UCSD-AML1 (cell line): ENCODE results near the gene ISCA1.

Experiments
- DNase-seq: peaks from one replicate; lab custom pipeline; 2025; ENCODE audit not compliant: unreplicated experiment; lab: John Stamatoyannopoulos, UW

The ISCA1 gene

DNA sequence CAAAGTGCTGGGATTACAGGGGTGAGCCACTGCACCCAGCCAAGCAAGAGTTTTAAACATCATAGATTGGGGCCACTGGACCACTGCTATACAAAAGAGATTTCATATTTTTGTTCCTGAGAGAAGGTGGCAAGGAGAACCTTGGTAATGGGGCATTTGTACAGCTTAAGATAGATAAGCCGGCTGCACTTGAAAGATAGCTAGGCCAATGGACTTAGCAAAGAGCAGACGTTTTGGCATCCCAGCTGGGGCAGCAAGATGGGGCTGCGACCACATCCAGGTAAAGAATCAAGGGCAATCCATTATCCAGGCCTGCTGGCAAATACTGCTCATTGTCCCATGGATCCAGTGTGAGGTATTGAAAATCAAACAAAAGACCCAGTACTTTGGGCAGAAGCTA, 3.9 kb upstream of the ISCA1 start:
- DNase-seq, result no peak

DNA sequence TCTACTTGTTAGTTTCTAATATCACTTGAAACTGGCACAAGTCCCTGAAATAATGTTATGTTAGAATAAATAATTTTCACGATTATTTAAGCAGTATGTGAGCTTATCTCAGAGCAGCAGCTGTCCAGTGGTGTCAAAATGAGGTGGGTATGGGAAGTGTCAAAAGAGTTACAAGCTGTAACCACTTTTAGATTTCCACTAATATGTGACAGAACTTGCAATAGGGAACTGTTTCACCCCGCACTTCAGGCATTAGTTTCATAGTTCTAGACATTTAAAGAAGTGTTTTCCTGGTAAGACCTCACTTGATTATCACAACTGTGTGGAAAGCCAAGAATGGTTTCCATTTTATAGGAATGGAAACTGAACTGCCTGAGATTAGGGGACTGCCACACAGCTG, 2.9 kb upstream of the ISCA1 start:
- DNase-seq, result peak; percentile 39

GRCh38 chr9:86282979-86283535, 719 bp upstream of the ISCA1 start:
- DNase-seq, result no peak

DNA sequence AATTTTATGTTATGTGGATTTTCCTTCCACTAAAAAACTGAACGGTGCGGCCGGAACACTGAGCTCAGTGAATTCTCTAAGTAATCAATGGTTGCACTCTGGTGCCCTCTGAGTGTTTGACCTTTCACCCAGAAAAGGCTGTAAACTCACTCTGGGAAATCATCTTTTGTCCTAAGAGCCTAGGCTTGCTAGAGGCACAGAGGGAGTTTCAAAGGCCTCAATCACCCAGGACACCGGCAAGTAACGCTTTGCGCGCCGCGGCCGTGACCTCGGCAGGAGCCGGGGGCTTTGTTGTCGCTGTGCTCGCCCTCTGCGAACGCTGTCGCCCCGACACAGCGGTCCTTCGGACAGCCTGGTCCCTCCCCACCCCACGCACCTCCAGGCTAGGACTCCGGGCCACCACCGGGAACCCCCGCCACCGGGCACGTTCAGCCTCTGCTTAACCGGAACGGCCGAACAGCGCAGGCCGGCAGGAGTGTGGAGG, 703 bp downstream of the ISCA1 start:
- DNase-seq, result no peak

DNA sequence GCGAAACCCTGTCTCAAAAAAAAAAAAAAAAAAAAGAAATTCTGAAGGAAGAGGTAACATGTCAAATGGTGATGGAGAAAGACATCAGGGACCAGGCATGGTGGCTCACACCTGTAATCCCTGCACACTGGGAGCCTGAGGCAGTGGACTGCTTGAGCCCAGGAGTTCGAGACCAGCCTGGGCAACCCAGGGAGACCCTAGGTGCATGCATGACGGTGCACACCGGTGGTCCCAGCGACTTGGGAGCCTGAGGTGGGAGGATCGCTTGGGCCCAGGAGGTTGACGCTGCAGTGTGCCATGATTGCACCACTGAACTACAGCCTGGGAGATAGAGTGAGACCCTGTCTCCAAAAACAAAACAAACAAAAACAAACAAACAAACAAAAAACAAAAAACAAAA, 1.8 kb downstream of the ISCA1 start:
- no peak for DNase-seq

DNA sequence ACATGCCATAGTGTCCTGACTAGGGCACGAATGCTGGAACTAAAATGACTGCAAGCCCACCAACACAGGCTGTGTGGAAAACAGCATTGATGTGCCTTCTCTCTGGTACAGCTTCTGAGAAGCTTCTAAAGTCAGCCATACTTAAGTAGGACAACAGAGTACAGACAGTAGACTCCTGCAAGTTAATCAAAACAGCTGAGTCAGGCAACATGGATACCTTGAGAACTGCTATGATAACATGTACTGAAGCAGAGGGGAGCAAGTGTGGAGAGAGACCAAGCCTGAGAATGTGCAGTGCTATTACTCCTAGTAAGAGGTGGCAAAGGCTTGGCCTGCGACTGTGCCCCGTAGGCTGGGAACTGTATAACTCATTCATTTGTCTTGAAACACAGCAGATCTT, 2.5 kb downstream of the ISCA1 start:
- DNase-seq, result no peak

- no peak for DNase-seq
Observed at GRCh38 chr9:86277072-86277471, 5.3 kb downstream of the ISCA1 start.

- DNase-seq, result no peak
Observed at GRCh38 chr9:86275962-86276361, 6.4 kb downstream of the ISCA1 start.

GRCh38 chr9:86274821-86275643, 7.3 kb downstream of the ISCA1 start:
- DNase-seq, result no peak

DNA sequence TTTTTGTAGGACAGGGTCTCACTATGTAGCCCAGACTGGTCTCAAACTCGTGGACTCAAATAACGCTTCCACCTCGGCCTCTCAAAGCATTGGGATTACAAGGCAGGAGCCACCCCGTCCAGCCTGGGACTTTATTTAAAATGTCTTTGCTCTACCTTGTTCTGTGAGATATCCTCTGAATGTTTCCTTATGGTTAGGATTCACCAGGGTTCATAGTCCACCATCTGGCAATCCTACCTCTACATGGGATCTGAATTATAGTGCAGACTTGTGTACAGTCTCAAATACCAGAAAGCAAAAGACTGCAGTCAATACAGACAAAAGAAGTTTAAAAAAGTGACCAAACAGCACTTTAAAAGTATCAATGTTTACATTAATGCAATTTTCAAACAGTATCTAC, 10.1 kb downstream of the ISCA1 start:
- no peak for DNase-seq

DNA sequence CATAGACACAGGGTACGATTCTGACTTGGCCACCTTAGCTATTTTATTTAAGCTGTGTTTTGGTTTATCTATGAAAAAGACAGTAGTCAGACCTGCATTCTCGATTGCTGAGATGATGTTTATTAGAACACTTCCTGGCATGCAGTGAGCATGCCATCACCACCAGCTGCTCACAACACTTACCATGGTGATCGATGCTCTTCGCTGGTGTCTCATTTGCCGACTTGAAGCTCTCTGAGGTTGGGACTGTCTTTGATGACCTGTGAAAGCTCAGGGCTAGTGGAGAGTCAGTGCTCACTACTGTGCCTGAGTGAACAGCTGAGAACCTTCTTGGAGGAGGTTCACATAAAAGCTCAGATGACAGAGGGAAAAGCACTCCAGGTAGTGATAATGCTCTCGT, 18.5 kb downstream of the ISCA1 start:
- no peak for DNase-seq

GRCh38 chr9:86262492-86262891, 19.8 kb downstream of the ISCA1 start:
- no peak for DNase-seq

DNA sequence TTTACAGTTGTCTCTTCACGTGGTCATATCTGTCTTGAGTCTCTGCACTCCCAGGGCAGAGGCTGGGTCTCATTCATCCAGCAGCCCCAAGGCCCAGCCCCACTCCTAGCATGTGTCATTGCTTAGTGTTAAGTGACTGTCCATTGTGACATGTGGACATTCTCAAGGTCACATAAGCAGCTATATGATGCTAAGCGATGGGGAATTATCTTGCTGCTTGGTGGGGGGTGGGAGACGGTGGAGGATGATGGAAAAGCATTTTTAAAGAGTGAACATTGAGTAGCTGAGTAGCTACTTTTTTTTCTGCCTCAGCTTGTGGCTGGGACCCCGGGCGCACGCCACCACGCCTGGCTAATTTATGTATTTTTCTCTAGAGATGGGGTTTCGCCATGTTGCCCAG, 22.8 kb downstream of the ISCA1 start, which contains the start of gene C9orf153:
Gene C9orf153, minus strand, starts transcription at position 101 of the 400 bp plus-strand sequence. CDS start 30,054 bp downstream, outside the sequence.
- no peak for DNase-seq

- DNase-seq, result no peak
Observed at GRCh38 chr9:86257391-86257790, 24.9 kb downstream of the ISCA1 start.

DNA sequence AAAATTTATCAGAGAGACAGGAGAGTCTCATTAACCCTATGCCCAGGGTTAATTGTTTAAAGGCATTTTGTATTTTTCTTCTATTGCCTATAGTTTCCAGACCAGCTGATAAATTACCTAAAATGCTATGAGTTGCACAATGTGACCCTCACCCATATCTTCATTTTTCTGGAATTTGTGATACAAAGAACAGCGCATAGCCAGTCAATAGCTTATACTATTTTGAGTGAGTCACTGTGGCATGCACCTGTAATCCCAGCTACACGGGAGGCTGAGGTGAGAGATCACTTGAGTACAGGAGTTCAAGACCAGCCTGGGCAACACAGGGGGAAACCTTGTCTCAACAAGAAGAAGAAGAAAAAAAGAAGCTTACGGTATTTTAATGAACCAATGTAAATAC, 25.7 kb downstream of the ISCA1 start:
- DNase-seq, result no peak

DNA sequence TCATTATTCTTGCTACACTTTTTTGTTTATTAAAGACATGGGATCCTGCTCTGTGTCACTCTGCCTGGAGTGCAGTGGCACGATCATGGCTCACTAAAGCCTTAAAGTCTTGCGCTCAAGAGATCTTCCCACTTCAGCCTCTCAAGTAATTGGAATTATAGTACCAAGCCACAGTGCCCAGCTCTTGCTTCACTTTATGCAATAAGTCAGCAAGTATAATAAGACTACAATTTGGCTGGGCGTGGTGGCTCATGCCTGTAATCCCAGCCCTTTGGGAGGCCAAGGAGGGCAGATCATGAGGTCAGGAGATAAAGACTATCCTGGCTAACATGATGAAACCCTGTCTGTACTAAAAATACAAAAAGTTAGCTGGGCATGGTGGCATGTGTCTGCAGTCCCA, 28.8 kb downstream of the ISCA1 start:
- DNase-seq, result no peak

- no peak for DNase-seq
Observed at GRCh38 chr9:86252870-86253269, 29.5 kb downstream of the ISCA1 start.

- no peak for DNase-seq
Observed at GRCh38 chr9:86250123-86250522, 32.2 kb downstream of the ISCA1 start.

- DNase-seq, result no peak
Observed at GRCh38 chr9:86248746-86249145, 33.6 kb downstream of the ISCA1 start.

GRCh38 chr9:86246752-86247161, 35.6 kb downstream of the ISCA1 start:
- DNase-seq, result no peak

GRCh38 chr9:86242071-86242470, 40.3 kb downstream of the ISCA1 start:
- DNase-seq, result no peak

DNA sequence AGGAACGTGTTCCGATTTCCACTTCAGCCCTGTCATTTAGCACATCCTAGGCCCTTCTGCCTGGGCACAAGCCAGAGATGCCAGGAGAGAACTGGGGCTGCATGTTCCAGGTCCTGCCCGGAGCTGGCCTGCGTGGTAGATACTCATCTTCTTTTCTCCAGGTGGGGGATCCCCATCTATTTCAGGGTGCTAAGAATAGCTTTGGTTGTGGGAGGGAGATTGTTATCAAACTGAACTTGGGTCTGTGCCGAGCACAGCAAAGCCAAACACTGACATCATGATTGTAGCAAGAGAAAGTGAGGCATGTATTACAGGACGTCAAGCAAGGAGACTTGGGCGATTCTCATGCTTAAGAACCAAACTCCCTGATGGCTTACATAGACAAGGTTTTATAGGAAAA, 41.1 kb downstream of the ISCA1 start:
- no peak for DNase-seq
